Activated CD4-positive, alpha-beta T cell treated with anti-CD3 and anti-CD28 coated beads for 1 hour (primary cell): ENCODE measurements around the gene PDPK1.

Experiments
- DNase-seq: peaks from one replicate; pipeline ENCODE4 v3.0.0-alpha.2; 2020

PDPK1 gene

DNA sequence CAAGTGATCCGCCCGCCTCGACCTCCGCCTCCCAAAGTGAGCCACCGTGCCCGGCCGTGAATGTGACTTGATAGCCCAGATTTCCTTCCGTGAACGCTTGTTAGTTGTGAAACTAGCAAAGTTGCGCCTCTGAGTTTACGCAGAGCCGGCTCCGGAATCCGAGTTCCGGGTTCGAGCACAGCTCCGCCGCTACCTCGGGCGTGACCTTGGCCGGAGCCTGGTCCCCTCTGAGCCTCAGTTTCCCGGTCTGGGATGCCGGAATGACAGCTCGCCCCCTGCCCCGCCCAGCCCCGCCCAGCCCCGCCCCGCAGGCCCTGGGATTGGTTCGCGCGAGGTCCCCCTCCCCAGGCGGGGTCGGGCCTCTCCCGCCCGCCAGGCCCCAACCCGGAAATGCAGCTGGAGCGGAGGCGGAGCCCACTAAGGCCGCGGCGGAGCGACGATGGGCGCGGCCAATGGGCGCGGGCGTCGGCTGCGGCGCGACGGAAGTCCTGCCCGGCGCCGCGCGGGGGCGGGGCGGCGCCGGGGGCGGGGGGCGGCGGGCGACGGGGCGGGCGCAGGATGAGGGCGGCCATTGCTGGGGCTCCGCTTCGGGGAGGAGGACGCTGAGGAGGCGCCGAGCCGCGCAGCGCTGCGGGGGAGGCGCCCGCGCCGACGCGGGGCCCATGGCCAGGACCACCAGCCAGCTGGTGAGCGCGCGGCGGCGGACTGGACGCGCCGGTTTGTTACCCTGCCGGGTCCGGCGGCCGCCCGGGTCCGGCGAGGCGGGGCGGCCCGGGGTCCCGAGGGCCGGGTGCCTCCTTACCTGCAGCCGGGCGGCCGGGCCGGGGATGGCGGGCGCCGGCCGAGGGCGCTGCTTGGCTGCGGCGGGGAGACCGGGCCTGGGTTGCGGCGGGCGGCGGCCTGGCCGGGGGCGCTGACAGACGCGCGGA, at the start of gene PDPK1:
Gene PDPK1, plus strand, starts transcription at position 571 of the 929 bp plus-strand sequence. Its CDS starts 92 bp downstream, at position 663.
- DNase-seq: peak; percentile 93

DNA sequence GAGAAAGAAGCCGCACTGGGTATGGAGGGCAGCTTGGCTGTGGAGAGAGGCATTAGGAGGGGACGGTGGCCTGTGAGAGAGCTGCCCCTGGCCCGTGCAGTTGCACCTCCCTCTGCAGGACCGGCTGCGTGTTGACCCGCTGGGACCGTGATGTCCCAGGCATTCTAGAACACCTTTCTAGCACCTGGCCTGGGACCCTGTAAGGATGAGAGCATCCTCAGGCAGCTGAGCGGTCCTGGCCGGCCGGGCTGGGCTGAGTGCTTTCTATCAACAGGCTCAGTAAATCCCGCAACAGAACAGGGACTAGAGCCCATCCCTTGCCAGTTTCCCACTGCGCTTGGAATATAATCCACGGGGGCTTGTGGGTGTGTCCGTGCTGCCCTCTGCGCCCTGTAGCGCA, 48.2 kb upstream of the PDPK1 start:
- no peak for DNase-seq

DNA sequence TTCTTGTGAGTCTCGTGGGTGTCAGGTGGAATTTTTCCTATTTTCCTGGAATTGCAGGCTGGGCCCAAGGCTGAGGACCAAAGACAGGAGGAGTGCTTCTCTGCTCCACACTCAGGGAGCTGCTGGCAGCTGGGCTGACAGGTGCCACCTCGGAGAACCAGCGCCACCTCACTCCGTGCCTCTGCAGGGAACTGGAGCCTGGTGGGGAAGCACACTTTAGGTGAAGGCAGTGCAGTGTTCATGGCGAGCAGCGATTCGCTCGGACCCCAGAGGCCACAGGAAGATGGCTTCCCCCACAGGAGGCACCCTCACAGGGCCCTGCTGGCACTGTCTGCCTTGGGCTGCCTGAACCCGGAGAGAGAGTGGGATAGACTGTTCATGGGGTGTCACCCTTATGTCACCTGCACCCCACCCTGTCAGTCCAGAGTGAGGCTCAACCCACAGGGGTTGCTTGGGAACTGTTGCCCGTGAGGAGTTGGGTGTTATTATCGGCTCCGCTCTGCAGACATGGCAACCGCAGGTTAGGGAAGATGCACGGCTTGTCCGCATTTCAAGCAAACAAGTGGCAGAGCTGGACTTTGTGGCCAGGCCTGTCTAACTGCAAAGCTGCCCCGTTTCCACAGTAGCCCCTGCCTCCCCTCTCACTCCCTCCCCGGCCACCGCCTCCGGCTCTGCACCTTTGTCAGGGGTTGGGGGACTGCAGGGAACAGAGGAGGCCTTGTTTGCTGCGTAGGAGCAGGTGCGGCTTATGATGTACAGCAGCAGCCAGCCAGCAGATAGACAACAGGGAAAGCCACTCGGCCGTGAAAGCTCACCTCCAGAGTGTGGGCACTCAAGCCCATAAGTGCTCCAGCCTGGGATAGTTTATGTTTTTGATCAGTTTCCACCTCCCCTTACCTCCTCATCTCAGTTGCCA, 47.4 kb upstream of the PDPK1 start:
- no peak for DNase-seq

DNA sequence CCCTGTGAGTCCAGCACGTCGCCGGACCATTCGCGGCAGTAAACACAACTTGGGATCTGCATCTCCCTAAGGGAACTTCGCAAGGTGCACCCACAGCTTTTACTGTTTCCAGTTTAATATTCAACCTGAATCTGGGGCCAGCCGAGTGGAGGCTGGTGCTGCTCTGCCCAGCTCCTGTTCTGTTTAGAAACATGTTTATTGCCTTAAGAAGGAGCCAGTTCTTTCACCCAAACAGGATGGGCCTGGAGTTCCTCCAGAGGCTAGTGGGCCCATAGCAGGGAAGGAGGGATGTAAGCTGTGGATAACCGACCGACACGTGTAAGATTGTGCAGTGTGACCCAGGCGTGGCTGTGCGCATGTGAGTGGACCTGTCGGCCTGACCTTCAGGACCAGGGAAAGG, 45.5 kb upstream of the PDPK1 start:
- DNase-seq: no peak

DNA sequence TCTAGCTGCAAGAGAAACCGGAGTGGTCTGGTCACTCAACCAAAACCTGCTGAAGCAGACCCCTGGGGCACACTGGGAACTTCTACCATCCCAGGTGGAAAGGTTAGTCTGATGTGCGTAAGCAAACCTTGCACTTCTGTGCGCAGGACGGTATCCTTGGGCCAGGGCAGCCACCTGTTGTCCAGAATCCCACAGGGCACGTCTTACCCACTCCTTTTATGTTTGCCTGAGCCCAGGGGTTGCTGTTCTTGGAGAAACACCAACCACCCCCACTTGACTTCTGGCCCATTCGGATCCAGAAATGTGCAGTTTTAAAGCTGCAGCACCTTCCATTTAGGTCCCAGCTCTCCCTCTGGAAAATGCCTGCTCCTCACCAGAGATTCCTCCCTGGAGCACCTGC, 44.2 kb upstream of the PDPK1 start:
- no peak for DNase-seq

DNA sequence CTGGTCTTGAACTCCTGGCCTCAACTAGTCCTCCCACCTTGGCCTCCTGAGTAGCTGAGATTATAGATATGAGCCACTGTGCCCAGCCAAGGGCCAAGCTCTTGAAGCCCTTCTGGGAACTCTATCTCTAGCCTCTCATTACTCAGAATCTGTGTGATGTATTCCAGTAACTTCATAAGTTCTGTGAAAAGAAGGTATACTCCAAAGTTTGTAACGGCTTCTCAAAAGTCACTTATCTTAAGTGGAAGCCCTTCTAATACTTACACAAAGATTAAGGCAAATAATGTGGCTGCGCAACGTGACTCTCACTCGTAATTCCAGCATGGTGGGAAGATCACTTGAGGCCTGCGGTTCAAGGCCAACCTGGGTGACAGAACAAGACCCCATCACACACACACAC, 43.2 kb upstream of the PDPK1 start:
- DNase-seq: no peak

DNA sequence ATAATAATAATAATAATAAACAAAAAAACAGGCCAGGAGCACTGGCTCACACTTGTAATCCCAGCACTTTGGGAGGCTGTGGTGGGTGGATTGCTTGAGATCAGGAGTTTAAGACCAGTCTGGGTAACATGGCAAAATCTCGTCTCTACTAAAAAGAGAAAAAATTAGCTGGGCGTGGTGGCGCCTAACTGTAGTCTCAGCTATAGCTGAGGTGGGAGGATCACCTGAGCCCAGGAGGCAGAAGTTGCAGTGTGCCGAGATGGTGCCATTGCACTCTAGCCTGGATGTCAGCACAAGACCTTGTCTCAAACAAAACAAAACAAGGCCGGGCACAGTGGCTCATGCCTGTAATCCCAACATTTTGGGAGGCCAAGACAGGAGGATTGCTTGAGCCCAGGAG, 42.8 kb upstream of the PDPK1 start:
- DNase-seq: no peak

DNA sequence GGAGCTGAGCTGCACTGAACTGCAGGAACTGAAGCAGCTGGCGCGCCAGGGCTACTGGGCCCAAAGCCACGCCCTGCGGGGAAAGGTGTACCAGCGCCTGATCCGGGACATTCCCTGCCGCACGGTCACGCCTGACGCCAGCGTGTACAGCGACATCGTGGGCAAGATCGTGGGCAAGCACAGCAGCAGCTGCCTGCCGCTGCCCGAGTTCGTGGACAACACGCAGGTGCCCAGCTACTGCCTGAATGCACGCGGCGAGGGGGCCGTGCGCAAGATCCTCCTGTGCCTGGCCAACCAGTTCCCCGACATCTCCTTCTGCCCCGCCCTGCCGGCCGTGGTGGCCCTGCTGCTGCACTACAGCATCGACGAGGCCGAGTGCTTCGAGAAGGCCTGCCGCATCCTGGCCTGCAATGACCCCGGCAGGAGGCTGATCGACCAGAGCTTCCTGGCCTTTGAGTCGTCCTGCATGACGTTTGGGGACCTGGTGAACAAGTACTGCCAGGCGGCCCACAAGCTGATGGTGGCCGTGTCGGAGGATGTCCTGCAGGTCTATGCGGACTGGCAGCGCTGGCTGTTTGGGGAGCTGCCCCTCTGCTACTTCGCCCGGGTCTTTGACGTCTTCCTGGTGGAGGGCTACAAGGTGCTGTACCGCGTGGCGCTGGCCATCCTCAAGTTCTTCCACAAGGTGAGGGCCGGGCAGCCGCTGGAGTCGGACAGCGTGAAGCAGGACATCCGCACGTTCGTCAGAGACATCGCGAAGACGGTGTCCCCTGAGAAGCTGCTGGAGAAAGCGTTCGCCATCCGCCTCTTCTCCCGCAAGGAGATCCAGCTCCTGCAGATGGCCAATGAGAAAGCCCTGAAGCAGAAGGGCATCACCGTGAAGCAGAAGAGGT, 41.4 kb upstream of the PDPK1 start:
- no peak for DNase-seq

DNA sequence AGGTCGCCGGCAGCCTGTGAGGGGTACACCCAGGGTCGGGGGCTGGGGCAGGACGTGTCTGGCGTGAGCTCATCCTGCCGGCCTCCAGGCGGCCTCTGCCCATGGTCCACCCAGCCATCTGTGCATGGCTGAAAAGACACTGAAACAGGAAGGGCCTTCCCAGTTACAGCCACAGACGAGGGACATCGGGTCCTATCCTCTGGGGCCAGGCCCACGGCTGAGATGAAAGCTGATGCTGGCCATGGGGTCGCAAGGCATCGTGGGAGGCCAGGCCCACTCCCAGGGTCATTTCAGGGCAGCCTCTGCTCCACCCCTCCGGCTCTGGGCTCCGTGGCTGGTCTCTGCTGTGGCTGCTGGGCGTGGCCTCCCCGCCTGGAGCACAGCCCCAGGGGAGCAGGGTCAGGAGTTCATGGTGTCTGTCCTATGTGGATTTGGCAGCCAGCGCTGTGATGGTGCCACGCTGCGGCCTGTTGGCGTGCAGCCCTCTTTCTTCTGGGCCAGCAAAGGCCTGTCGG, 40.6 kb upstream of the PDPK1 start:
- DNase-seq: no peak

DNA sequence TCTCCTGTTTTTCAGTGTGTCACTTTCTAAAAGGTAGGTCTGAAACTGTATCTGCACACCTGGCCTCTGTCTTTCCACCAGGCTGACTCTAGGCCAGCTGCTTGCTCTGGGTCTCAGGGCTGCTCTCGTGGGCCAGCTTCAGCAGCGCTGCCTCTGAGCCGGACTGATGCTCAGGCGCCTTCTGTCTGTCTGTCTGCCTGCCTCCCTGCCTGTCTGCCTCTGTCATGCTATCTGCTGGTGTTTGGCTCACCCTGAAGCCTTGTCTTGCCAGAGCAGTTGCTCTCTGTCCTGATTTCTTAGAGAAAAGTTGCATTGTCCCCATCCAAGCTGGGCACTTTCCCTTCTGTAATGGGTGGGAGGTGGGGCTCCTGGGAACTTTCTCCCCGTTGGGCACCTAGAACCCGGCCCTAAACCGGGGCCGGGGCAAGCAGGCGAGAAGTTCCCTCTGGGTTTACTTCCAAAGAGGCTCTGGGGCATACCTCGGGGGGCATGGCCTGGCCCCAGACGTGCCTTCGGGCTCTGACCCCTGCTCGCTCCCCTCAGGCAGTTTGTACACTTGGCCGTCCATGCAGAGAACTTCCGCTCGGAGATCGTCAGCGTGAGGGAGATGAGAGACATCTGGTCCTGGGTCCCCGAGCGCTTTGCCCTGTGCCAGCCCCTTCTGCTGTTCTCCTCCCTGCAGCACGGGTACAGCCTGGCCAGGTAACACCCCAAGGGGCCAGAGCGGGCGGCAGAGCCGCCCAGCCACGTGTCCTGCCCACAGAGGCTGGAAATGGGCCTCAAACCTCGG, 39.9 kb upstream of the PDPK1 start:
- DNase-seq: no peak

DNA sequence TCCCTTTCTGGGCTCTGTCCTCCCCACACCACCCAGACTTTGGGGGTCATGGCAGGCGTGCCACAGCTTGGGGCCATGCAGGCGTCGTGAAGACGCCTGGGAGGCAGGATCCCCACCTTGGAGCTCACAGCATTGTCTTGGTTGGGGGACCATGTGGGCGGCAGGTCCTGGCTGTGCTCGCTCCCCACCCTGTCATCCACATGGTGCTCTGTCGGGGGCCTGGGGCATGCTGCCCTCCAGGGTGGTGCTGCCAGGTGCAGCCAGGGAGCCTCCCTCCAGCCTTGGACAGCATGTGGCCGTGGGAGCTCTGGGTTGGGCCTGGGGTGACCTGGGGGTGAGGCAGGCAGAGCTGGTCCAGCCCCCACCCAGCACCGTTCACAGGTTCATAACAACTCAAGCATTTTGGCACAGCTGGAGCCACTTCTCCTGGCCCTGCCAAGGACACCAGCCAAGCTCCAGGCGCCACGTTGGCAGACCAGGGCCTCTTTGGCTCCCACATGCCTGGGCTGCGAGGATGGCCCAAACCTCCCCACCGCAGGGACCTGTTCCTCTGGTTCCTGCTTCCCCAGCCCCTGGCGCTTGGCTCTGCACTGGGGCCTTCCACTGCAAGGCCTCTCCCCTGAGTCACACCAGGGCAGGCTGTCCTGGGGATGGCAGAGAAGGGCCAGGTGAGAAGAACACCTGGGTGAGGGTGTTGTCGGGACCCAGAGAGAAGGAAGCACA, 39.1 kb upstream of the PDPK1 start:
- DNase-seq: no peak

DNA sequence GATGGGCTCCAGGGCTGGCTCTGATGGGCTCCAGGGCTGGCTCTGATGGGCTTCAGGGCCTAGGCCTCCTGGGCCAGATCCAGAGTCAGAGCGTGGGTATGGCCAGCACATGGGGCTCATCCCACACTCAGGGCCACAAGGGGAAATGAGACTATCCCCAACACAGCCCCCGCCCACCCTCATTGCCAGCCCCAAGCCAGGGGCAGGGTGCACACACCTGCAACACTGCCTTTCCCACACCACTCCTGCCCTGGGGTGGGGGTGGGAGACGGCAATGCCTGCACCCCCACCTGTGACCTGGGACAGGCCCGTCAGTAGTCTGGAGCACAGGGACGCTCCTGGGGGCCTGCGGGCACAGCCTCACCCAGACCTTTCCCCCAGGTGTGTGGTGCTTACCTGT, 38.4 kb upstream of the PDPK1 start:
- DNase-seq: no peak

DNA sequence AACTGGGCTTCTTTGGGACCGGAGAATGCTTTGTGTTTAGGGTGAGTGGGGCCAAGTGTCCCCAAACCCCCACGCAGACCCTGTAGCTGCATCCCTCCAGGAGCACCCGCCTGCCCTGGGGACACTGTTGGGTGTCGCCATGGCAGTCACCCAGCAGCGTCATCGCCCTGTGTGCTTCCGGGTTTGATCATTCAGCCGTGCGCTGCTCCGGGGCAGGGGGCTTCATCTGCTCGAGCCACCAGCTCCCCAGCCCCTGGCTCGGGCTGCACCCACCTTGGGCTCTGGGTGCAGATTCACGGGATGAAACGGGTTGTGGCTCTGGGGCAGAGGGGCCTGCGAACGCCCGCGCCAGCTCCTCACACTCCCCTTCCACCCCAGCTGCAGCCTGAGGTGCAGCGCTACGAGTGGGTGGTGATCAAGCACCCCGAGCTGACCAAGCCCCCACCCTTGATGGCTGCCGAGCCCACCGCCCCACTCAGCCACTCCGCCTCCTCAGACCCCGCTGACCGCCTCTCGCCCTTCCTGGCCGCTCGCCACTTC, 37.9 kb upstream of the PDPK1 start:
- no peak for DNase-seq

DNA sequence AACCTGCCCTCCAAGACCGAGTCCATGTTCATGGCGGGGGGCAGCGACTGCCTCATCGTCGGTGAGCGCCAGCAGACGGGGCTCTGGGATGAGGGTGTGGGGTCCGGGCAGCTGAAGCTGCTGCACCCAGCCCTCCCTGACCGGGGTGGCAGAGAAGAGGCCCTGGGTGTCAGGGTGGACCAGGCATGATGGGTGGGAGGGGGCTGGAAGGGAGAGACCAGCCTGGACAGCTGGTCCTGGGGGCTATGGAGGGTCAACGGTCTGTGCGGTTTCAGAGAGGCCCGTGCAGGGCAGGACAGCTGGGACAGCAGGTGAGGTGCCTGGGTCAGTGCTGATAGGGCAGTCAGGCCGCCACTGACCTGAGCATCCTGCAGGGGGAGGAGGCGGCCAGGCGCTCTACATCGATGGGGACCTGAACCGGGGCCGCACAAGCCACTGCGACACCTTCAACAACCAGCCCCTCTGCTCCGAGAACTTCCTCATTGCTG, 37.3 kb upstream of the PDPK1 start:
- DNase-seq: no peak

DNA sequence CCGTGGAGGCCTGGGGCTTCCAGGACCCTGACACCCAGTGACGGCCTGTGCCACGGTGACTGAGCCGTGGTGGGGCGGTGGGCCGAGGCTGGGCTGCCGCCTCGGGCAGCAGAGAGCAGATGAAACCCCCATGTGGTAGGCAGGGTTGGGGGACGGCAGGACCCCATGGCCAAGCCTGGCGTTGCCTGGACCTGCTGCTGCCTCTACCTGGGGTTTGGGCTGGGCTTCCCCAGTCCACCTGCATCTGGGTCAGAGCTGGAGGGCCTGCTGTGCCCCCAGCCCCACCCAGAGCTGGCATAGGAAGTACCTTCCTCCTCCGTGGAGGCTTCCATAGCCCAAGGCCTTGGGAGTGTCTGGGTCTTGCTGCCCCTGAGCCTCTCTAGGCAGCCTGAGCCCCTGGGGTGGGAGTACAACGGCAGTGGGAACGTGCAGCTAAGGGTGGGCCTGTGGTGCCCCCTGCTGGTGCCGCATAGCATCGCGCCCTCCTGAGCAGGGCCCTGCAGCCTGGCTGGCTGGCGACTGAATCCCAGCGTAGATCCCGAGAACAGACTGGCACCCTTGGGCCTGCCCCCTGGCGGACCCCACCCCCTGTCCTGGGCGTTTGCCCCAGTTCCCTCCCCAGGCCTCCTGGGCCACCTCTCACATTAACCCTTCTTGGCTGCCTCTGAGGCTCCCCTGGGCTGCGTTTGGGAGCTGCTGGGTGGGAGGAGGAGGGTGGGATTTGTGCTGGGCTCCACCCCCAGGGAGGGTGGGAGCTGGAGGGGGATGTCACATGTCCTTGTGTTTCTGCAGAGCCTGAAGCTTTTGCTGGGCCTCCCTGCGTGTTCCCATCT, 36.7 kb upstream of the PDPK1 start:
- DNase-seq: peak; percentile 69

DNA sequence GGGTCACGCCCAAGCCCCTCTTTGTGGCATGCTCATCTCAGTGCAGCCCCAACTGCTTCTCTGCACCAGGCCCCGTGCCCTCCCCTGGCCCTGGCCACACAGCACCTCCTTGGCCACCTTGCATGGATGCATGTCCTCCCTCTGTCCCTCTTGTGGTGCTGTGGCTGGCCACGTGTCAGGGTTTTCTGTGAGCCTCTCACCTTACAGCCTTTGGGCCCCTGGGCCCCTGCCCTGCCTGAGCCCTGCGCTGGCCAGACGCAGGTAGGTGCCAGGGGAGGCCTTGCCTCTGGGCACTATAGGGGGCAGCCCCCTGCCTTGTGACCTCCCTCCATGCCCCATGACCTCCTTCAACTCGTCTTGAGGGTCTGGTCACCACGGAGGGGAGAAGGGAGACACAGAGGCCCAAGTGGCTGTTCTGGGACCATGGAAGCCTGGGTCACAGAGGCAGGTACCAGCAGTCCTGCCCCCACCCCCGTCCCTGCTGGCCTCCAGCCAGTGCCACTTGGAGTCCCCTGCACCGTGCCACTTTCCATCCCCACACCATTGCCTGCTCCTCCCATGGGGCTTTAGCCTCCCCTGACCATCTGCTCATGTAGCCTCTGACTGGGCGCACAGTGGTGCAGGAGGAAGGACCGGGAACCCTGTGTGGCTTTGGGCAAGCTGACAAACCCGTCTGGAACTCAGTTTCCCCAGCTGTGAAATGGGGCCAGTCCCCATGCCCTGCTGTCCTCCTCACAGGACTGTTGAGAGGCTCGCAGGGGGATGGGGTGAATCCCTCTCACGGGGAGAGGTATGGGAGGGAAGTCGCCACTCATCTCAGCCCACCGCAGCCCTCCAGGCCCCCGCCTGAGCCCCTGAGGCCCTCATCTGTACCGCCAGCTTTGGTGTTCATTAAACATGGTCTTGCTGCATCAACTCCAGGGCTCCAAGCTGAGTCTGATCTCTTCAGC, 35.6 kb upstream of the PDPK1 start:
- no peak for DNase-seq

DNA sequence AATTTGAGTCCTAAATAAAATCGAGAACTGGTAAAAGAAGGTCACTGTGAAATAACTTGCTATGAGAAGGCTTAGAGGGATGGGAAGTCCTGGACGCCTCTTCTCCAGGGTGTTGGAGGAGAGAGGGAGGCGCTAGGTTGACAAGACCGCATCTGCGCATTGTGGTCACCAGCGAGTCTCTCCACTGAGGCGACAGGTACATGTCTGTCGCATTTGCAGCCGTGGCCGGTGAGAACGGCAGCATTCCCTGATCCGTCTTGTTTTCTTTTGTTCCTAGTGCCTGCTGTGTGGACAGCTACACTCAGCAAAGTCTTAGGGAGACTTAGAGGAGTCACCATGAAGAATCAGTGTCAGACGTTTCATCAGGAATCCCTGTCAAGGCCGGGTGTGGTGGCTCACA, 32.1 kb upstream of the PDPK1 start:
- no peak for DNase-seq

DNA sequence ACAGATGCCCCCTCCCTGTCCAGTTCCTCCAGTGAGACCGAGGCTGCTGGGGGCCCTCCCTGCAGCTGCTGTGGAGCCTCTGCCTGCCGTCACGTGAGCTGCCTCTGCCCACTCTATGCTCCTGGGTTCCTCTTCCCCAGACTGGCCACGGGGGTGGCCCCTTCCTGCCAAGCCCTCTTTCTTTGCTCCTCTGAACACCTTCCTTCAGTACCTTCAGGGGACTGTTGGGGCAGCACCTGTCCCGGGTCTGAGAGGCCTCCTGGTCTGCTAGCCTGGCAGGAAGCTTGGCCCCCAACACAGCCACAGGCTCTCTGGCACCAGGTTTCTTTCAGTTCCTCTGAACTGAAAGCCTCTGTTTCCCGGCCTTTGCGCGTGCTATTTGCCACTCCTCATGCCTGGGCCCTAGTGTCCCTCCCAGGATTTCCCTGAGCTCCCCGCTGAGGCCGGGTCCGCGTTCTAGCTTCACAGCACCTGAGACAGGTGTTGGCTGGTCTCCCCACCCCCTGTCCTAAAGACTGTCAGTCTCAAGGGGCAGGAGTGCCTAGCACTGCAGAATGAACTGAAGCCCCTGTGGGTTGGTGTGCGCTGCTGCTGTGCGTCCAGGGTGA, 30.7 kb upstream of the PDPK1 start:
- DNase-seq: no peak
